NT2/D1 (cell line): ENCODE measurements around the gene FMR1NB.

ENCODE experiments used
- DNase-seq: peaks from one replicate; pipeline ENCODE4 v3.0.0-alpha.2; 2011; ENCODE audit warnings: low read depth, low spot score
- H3K27me3 ChIP-seq: 2 replicates; pipeline ENCODE4 v1.6.0; 2011; ENCODE audit warnings: mild to moderate bottlenecking; ENCODE audit not compliant: insufficient read length, insufficient read depth
- H3K36me3 ChIP-seq: 2 replicates; pipeline ENCODE4 v1.6.1; 2011; ENCODE audit warnings: mild to moderate bottlenecking, low read length, mixed read lengths; ENCODE audit not compliant: insufficient read depth, insufficient read length
- H3K4me1 ChIP-seq: 2 replicates; pipeline ENCODE4 v1.5.1; 2011; ENCODE audit not compliant: insufficient read depth, insufficient read length
- H3K4me3 ChIP-seq: 2 replicates; pipeline ENCODE4 v1.5.1; 2011; ENCODE audit warnings: low read depth; ENCODE audit not compliant: insufficient read length
- H3K9ac ChIP-seq: 2 replicates; pipeline ENCODE4 v1.6.0; 2011; ENCODE audit warnings: low read depth; ENCODE audit not compliant: insufficient read length
- H3K9me3 ChIP-seq: 2 replicates; pipeline ENCODE4 v1.5.1; 2011; ENCODE audit warnings: mild to moderate bottlenecking, low read length; ENCODE audit not compliant: insufficient read depth
- SUZ12 ChIP-seq: IDR thresholded peaks from 2 replicates; pipeline ENCODE4 v1.6.1; 2011; ENCODE audit not compliant: insufficient read length, insufficient read depth; ENCODE audit errors: extremely low read depth
- YY1 ChIP-seq: IDR thresholded peaks from 2 replicates; pipeline ENCODE4 v1.6.1; 2011; ENCODE audit not compliant: insufficient read length, insufficient read depth
- ZNF274 ChIP-seq: IDR thresholded peaks from 2 replicates; pipeline ENCODE4 v1.6.1; 2011; ENCODE audit warnings: mild to moderate bottlenecking, low read depth, low read length

The FMR1NB gene

DNA sequence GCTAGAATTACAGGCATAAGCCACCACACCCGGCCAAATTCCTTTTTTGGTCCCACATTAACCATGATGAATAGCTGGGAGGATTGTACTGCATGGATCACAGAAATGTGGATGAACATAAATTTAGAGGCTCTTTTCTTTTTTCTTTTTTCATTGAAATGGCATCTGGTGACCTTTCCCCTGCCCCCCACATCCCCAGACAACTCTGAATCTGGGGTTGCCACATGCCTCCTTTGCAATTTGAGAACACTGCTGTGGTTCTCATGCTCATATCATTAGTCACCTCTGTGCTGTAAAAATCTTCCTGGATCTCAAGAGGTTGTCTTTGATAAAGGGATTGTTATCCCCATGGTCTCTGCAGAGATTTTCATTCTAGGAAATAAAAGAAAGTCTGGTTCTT is 22.8 kb upstream of the FMR1NB start:
- no peak overlapping the region for H3K4me3 ChIP-seq
- TF ChIP-seq ZNF274 (no peak), YY1 (no peak), SUZ12 (no peak)

DNA sequence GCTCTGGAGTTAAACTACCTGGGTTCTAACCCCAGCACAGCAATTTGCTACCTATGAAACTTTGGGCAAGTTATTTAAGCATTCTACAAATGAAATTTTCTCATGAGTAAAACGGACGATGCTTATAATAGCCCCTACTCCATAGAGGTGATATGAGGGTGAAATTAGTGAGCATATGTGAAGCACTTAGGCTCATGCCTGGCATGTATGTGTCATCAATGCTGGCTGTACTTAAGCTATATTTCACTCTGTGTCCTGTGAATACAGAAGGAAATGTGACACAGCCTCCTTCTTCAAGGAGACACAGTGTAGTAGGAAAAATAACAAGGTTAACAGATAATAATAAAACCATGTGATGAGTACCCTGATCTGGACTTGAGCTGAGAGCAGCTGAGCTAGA is 20.4 kb upstream of the FMR1NB start:
- Histone ChIP-seq H3K9ac (no peak overlapping the region), H3K4me3 (no peak overlapping the region), H3K9me3 (no peaks in the 10 kb centered on the region), H3K36me3 (no peaks in the 10 kb centered on the region), H3K27me3 (no peaks in the 10 kb centered on the region), H3K4me1 (no peaks in the 10 kb centered on the region)
- no peak for DNase-seq
- no peak for TF ChIP-seq SUZ12

More for the DNA sequence above, 22.8 kb upstream of the FMR1NB start:
- no peaks in the 10 kb centered on the region for H3K27me3 ChIP-seq
- H3K36me3 ChIP-seq, result no peaks in the 10 kb centered on the region
- H3K9ac ChIP-seq, result no peak overlapping the region
- H3K9me3 ChIP-seq, result no peaks in the 10 kb centered on the region
- H3K4me1 ChIP-seq, result no peaks in the 10 kb centered on the region
- no peak for DNase-seq

DNA sequence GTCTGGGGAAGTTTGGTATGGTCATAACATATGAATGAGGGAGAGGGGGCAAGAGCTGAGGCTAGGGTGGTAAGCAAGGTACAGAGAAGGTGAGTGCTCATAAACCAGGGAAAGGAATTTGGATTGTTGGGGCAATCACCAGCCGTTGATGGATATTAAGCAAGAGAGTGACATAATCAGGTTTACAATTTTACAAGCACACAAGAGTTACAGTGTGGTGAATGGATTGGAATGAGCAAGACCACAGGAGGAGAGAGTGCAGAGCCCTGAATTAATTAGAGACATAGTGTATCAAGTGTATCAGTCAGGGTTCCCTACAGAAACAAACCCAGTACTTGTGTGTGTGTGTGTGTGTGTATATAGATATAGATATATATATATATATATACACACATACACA is 18.7 kb upstream of the FMR1NB start:
- Histone ChIP-seq H3K4me3 (no peak overlapping the region), H3K36me3 (no peaks in the 10 kb centered on the region), H3K27me3 (no peaks in the 10 kb centered on the region), H3K9me3 (no peaks in the 10 kb centered on the region), H3K9ac (no peak overlapping the region), H3K4me1 (no peaks in the 10 kb centered on the region)
- DNase-seq, result no peak
- no peak for TF ChIP-seq ZNF274
- TF ChIP-seq SUZ12, result no peak
- no peak for TF ChIP-seq YY1

DNA sequence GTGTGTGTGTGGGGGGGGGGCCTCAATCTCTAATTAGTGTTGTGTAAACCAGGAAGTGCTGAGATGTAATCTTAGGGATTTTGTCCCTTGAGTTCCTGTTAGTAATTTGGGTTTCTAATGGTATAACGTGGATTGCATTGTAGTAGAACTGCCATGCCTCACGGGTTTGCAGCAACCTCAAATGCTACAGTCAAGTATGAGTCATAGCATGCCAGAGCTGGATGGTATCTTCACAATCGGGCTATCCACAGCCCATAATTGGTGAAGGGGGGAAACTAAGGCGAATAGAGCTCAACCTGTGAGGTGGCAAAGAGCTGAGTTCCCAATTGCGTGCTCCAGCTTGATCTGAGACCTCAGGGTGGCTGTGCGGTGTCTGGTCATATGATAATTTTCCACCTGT is 2.2 kb upstream of the FMR1NB start:
- no peaks in the 10 kb centered on the region for H3K9me3 ChIP-seq
- H3K4me1 ChIP-seq, result no peaks in the 10 kb centered on the region
- H3K36me3 ChIP-seq, result no peaks in the 10 kb centered on the region
- TF ChIP-seq YY1 (no peak), SUZ12 (no peak), ZNF274 (no peak)
- H3K27me3 ChIP-seq, result no peaks in the 10 kb centered on the region
- no peak overlapping the region for H3K9ac ChIP-seq
- no peak overlapping the region for H3K4me3 ChIP-seq
- DNase-seq, result no peak

DNA sequence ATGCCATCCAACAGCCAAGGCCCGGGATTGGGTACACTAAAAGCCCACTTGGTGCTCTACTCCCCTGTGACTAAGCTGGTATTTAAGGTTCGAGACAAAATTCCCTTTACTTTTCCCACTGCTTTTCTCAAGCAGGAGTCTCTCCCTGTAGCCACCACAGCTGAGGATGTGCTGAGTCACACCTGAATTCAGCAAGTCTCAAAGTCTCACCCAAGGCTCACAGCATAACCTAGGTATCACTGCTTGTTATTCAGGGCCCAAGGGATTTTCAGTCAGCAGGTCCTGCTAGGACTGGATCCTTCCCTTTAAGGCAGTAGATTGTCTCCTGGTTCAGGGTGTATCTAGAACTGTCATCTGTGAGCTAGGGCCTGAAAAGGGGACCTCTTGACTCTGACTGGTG is 39.2 kb downstream of the FMR1NB start:
- TF ChIP-seq SUZ12 (no peak), YY1 (no peak), ZNF274 (no peak)
- H3K36me3 ChIP-seq, result no peaks in the 10 kb centered on the region
- DNase-seq, result no peak

DNA sequence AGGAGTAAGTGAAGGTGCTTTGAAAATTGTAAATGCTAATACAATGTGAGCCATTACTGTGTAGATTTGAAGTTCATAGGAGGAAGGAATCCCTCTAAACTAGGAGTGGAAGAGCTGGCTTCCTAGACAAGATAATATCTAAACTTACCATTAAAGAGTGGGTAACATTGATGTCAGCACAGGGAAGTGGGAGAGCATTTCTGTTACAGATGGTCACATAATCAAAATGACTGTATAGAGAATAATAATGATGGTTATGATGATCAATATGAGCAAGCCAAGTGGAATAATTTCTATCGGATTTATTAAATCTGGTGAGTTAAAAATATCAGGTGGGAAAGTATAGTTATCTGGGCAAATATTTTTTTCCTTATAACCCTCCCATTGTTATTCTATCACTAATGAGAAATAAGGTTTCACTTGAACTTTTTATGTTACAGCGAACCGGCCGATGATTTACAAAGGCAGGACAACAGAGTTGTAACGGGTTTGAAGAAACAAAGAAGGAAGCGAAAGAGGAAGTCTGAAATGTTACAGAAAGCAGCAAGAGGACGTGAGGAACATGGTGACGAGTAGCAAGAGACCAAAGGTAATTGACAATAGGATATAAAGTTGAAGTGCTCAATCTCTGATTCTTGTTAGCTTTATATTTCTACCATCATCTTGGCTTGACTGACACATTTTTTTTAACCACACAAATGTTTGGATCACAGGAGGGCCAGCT is 43.5 kb downstream of the FMR1NB start:
- Histone ChIP-seq H3K4me3 (no peak overlapping the region), H3K9ac (no peak overlapping the region), H3K9me3 (no peaks in the 10 kb centered on the region), H3K27me3 (no peaks in the 10 kb centered on the region), H3K36me3 (no peaks in the 10 kb centered on the region), H3K4me1 (no peaks in the 10 kb centered on the region)
- TF ChIP-seq YY1 (no peak), SUZ12 (no peak), ZNF274 (no peak)
- DNase-seq, result no peak

More for the DNA sequence above, 39.2 kb downstream of the FMR1NB start:
- H3K9me3 ChIP-seq, result no peaks in the 10 kb centered on the region
- no peaks in the 10 kb centered on the region for H3K27me3 ChIP-seq
- H3K4me3 ChIP-seq, result no peak overlapping the region
- H3K4me1 ChIP-seq, result no peaks in the 10 kb centered on the region
- H3K9ac ChIP-seq, result no peak overlapping the region

DNA sequence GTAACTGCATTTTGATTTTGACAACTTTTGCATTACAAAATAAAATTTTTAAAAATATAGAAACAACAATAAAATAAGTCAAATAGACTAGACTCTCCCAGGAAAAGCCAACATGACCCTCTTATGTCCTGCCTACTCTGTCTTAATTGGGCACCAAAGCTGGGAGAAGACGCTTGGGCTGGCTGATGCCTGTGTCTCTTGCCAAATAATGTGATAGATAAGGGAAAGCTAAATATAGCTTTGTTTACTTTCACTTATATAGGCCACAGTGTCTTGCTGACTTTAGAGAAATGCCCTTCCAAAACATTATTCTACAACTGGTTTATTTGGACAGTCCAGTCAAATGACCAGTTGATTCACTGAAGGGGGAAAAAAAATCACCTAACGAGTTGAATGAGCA is 54.2 kb downstream of the FMR1NB start:
- Histone ChIP-seq H3K4me1 (no peaks in the 10 kb centered on the region), H3K9me3 (no peaks in the 10 kb centered on the region), H3K4me3 (no peak overlapping the region), H3K36me3 (no peaks in the 10 kb centered on the region), H3K9ac (no peak overlapping the region), H3K27me3 (no peaks in the 10 kb centered on the region)
- DNase-seq, result no peak
- TF ChIP-seq ZNF274, result no peak
- no peak for TF ChIP-seq SUZ12
- no peak for TF ChIP-seq YY1

DNA sequence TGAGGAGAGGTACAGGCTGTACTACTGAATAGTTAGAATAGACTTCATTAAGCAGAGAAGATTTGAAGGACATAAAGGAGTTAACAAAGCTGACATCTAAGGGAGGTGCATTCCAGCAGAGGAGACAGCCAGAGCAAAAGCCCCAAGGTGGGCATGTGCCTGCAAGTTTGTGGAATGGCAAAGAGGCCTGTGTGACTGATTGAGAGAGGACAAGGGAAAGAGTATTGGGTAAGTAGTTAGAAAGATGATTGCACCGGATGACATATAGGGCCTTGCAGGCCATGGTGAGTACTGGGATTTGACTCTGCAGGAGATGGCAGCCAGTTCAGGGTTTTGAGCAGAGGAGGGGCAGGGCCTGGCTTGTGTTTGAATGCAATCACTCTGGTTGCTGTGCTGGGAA is 55.9 kb downstream of the FMR1NB start:
- TF ChIP-seq YY1 (no peak), SUZ12 (no peak), ZNF274 (no peak)

More for the DNA sequence above, 55.9 kb downstream of the FMR1NB start:
- H3K4me3 ChIP-seq, result no peak overlapping the region
- DNase-seq, result no peak
- H3K9me3 ChIP-seq, result no peaks in the 10 kb centered on the region
- no peaks in the 10 kb centered on the region for H3K27me3 ChIP-seq
- no peak overlapping the region for H3K9ac ChIP-seq
- H3K36me3 ChIP-seq, result no peaks in the 10 kb centered on the region
- H3K4me1 ChIP-seq, result no peaks in the 10 kb centered on the region
